HG03571 (cell line): Measurements from ENCODE around the gene STARD8.

Experiments used
- ATAC-seq: cut with Tn5 transposase; IDR thresholded peaks from one replicate; pipeline ENCODE4 v1.9.1; 2021; ENCODE audit not compliant: unreplicated experiment

Gene STARD8

DNA sequence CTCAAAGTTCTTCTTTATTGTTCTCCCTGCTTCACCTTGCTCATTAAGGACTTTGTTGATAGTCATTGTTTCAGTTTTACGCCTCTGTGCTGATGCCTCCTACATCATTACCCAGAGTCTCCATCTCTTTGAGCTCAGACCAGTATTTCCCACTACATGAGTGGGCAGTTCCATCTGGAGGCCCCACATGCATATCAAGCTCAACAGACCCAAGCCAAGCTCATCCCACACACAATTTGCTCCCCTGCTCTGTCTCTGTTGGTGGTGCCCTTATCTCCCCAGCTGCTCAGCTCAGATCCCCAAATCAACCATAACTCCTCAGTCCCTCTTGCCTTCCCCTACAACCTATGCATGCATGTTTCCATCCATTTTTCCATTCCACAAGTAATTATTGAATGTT, 96.3 kb downstream of the STARD8 start:
- no peak for ATAC-seq

DNA sequence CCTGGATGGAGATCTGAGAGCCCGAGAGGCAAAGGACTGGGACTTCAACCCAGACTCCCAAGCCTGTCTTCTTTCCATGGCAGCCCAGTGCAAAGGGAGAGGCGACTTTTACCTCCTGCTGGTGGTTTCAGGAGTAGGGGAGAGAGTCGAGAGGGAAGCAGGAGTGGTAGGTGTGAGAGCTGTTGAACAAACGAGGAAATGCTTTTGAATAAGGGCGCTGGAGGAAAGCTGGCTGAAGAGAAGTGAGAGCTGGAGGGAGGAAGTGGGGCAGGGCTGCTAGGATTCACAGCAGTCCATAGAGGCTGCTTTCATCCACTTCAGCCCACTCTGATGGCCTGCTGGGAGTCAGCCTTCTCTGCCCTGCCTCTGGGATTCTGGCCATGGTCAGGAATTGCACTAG, 99.5 kb downstream of the STARD8 start:
- ATAC-seq: no peak

DNA sequence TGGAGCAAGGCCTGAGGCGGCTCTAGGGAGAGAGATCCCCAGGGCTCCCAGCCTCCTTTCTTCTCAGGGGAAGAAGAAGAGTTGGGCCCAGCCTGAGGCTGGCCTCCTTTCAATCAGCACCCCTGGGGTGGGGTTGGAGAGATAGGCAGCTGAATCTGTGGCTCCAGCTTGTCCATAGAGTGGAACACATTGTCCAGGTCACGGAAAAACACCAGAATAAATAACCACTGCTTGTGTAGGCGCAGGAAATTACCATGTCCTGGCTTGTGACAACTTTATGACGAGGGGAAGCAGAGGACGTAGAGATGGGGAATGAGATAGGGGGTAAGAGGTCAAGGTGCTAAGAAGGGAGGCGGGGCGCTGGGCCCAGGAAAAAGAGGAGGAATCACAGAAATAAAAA, 100.6 kb downstream of the STARD8 start:
- no peak for ATAC-seq

DNA sequence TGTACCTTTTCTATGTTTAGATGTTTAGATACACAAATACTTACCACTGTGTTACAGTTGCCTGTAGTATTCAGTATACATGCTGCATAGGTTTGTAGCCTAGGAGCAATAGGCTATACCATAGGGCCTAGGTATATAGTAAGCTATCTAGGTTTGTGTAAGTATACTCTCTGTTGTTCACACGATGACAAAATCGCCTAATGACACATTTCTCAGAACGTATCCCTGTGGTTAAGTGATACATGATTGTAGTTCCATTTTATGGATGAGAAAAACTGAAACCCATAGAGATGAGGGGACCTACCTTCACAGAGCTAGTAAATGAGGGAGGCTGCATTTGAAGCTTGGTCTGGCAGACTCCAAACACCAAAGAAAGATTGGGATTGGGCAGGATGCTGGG, 102.0 kb downstream of the STARD8 start:
- no peak for ATAC-seq

DNA sequence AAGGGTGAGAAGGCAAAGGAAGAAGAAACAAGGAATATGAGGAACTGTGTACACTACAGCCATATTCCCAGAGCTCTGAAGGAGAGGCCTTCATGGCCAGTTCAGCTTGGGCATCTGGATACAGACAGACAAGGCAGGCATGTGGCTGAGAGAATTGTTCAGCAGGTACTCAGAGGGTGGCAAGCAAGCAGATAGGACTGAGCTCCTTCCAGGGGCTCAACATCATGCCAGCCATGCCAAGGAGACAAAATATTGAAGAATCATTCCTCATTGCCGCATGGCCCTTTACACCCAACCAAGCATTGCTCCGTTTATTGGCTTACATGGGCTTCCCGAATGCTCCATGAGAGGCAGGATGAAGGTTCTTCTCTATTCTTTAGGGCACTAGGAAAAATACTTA, 102.8 kb downstream of the STARD8 start:
- no peak for ATAC-seq

DNA sequence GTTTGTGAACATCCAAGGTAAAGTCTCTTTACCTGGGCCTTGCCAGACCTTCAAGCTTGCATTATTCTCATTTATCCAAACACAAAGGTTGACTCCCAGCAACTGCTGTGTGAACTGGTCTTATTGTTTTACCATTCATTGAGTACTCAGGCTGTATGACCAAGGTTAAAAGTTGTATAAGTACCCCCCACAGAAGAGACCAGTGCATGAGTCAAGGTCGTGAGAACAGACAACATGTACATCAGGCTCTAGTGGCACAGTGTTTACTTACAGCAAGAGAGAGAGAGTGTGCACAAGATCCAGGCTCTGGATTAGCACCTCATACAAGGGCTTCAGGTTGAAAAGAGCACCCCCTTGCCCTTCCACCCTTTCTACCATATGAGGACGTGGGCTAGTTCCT, 103.9 kb downstream of the STARD8 start:
- no peak for ATAC-seq

DNA sequence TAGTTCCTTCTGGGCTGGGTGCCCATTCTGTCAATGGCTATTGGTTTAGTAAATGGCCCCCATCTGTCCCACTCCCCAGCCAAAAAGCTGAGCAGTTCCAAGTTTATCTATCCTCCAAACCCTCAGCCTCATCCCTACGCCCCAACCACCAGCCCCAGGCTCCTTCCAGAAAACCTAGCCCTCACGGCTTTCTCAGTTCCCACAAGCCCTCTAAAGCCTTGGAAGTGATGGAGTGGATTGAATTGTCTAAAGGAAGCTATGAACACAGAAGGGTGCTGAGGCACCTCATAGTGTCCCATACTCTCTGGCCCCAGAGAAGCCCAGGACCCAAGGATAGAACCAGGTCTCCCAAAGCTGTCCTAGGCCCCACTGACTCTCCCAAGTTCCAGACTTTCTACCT, 105.8 kb downstream of the STARD8 start:
- ATAC-seq: no peak

DNA sequence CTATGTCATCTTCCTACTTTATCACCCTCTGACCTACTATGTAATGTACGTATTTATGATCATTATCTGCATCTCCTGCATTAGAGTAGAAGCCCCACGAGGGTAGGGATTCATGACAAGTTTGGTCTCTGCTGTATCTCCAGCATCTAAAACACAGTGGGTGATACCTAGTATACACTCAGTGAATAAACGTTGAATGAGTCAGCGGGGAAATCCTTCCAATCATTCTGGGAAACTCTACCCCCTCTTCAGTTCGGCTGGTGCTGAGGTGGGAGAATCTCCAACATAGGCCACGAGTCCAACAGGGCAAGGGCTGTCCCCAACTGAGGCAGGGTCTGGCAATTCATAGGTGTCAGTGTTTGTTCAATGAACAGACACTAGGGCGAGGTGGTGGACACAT, 106.9 kb downstream of the STARD8 start:
- no peak for ATAC-seq

DNA sequence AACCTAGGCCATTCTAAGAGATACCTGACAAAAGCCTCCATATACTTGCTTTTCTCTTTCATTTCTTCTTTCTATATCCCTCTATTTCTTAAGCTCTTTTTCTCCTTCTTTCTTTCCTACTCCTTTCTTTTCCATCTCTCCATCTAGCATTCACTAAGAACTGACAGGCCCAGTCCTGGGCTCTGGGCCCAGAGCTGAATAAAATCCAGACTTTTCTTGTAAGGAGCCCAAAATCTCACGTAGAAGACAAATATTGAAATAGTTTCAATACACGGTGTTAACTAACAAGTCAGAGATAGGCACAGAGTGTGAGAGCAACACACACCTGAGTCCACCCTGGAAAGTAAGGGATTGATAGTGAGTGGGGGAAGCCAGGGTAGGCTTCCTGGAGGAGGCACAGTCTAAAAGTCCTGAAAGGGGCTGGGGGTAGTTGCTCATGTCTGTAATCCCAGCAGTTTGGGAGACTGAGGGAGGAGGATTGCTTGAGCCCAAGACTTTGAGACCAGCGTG, 108.2 kb downstream of the STARD8 start:
- no peak for ATAC-seq

DNA sequence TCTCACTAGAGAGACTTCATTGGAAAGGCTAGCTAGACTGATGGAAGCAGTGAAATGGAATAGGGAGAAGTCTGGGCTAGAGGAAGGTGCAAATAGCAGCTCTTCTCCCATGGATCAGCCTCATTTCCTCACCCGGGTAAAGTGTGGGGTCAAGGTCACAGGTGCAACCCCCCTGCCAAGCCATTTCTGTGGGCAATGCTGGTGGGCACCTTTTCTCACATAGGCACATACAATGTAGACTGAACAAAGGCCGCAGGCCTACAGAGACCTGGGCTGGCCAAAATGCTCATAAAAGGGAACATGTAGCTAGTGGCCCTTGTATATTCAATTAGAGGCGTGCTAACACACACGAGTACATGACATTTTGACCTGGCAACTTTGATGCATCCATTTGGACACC, 109.9 kb downstream of the STARD8 start:
- no peak for ATAC-seq

DNA sequence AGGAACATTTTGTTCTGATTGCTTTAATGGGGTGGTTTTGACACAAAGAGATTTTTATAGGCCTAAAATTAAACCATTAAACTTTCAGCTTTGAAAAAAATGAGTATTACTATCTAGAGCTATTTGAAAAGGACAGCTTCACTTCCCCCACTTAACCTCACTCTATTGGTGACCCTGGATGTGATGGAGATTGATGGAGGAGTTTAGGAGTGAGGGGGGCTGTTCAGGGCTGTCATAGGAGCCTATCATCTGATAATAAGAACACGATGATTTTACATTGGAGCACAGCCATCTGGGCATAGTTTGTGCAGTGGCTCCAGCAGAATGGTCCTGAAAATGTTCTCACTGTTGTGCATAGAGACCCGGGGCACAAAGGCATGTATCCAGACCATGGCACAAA, 110.3 kb downstream of the STARD8 start:
- no peak for ATAC-seq

DNA sequence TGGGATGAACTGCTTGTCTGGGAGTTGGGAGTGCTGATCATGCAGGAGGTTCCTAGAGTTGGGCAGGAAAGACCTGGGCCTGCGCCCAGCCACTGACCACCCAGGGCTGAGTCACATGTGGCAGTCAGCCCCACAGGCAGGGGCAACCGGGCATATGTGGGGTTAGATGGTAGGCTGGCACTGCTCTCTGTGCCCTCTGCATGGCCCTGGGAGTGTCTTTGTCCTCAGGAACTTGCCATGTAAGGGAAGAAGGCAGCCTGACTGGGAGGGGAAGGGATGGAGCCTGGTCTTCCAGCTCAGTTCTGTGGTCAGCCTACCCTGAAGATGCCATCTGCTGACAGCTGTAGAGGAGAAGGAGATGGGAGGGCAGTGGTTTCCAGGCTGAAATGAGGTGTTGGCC, 111.2 kb downstream of the STARD8 start:
- no peak for ATAC-seq

DNA sequence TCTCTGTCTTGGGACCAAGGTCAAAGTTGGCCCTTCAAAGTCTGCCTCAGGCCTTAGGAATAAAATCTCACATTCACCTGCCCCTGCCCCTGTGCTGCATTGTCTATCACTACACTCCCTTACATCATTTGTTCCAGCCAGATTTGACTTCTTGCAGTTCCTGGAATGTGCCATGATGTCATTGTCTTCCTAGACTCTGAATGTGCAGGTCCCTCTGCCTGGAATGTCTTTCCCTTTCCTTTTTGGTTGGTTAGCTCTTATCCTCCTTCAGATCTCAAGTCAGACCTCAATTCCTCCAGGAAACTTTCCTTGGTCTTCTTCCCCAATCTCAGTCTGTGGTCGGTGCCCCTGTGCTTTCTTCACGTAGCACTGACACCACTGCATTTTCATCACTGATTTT, 113.6 kb downstream of the STARD8 start:
- no peak for ATAC-seq

DNA sequence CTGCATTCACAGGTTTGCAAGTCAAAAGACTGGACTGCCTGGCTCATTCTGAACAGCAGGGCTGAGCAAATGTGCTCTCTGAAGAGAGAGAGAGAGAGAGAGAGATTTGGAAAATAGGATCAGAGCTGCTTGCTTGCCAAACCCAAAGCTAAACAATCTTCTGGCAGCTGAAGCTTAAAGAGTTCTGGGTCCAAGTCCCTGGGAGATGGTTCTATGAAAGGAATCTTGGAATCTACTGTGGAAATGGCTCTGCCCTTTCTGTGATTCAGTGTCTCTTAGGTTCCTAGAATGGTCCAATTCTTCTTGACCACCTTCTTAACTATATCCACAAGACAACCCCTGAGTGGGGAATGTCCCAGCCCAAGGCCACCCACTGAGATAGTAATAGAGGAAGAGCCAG, 115.3 kb downstream of the STARD8 start:
- no peak for ATAC-seq

DNA sequence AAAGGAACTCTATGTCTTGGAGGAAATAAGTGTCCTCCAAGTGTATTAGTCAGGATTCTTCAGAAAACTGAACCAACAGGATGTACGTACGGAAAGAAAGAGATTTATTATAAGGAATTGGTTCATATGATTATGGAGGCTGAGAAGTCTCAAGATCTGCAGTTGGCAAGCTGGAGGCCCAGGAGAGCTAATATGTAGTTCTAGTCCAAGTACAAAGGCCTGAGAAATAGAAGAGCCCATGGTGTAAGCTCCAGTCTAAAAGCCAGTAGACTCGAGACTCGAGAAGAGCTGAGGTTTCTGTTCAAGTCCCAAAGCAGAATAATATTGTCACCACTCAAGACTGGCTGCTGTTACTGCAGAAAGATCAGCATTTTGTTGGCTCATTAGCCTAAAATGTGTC, 116.0 kb downstream of the STARD8 start:
- no peak for ATAC-seq
